Smooth muscle cell (in vitro differentiated cells): ENCODE results near the gene FBXL16. TPM values are rescaled to one million over a fixed set of nuclear protein-coding genes. Genes with fewer than 3 reads are reported as not detected.

Experiments used
- DNase-seq: peaks from one replicate; lab custom pipeline; 2025; ENCODE audit not compliant: unreplicated experiment; lab: John Stamatoyannopoulos, UW
- H2AFZ ChIP-seq: fragments of 200-600 bp; sonication (generic); 2 replicates; pipeline ENCODE4 v1.6.0; 2016; ENCODE audit warnings: antibody characterized with exemption, low read depth, mild to moderate bottlenecking
- H3F3A ChIP-seq: fragments of 200-600 bp; sonication (generic); 2 replicates; pipeline ENCODE4 v1.6.0; 2017; ENCODE audit warnings: antibody characterized with exemption, low read depth
- H3K27ac ChIP-seq: fragments of 200-600 bp; sonication (generic); 2 replicates; pipeline ENCODE4 v1.5.1; 2016; ENCODE audit warnings: low read depth, mild to moderate bottlenecking
- H3K27me3 ChIP-seq: fragments of 200-600 bp; sonication (generic); 2 replicates; pipeline ENCODE4 v1.6.1; 2016; ENCODE audit warnings: low read depth, mild to moderate bottlenecking
- H3K36me3 ChIP-seq: fragments of 200-600 bp; sonication (generic); 2 replicates; pipeline ENCODE4 v1.5.1; 2016; ENCODE audit warnings: low read depth
- H3K4me1 ChIP-seq: fragments of 200-600 bp; sonication (generic); 2 replicates; pipeline ENCODE4 v1.5.1; 2016; ENCODE audit warnings: low read depth
- H3K4me2 ChIP-seq: fragments of 200-600 bp; sonication (generic); 2 replicates; pipeline ENCODE4 v1.6.0; 2016; ENCODE audit warnings: mild to moderate bottlenecking
- H3K4me3 ChIP-seq: fragments of 200-600 bp; sonication (generic); 2 replicates; pipeline ENCODE4 v1.5.1; 2016; ENCODE audit warnings: mild to moderate bottlenecking
- H3K79me2 ChIP-seq: fragments of 200-600 bp; sonication (generic); 2 replicates; pipeline ENCODE4 v1.6.0; 2016; ENCODE audit warnings: low read depth, mild to moderate bottlenecking
- H3K9ac ChIP-seq: fragments of 200-600 bp; sonication (generic); 2 replicates; pipeline ENCODE4 v1.6.0; 2016; ENCODE audit warnings: low read depth
- H3K9me3 ChIP-seq: fragments of 200-600 bp; sonication (generic); replicated peaks from 2 replicates; pipeline ENCODE4 v1.5.1; 2016; ENCODE audit warnings: low read depth
- H4K20me1 ChIP-seq: fragments of 200-600 bp; sonication (generic); 2 replicates; pipeline ENCODE4 v1.6.0; 2016; ENCODE audit warnings: low read depth
- CTCF ChIP-seq: fragments of 200-600 bp; sonication (generic); IDR thresholded peaks from 2 replicates; pipeline ENCODE4 v1.5.1; 2017; ENCODE audit warnings: borderline replicate concordance, mild to moderate bottlenecking, antibody characterized with exemption; ENCODE audit not compliant: insufficient read depth, poor library complexity, severe bottlenecking
- WGBS: methylation state at CpG from one replicate; pipeline ENCODE4 v1.1.7; 2016; ENCODE audit warnings: low lambda C conversion rate; 5-methylcytosine and 5-hydroxymethylcytosine counted together
- polyA plus RNA-seq: library from polyadenylated mRNA; unstranded; fragments of >200 nt; fragmentation: Nextera tagmentation; extraction: Ambion mirVana; gene quantifications from 2 replicates; pipeline ENCODE4 v1.2.1, GENCODE V29; 2016
- total RNA-seq: library from RNA; depleted of rRNA; stranded (reverse); fragments of >200 nt; gene quantifications from 2 replicates; pipeline ENCODE4 v1.2.3, GENCODE V29; 2014

FBXL16 gene
- total and polyA plus RNA-seq, 2 experiments from 2014 or later, result 0.17 to 0.76 TPM

GRCh38 chr16:670485-671352, 34.9 kb downstream of the FBXL16 start:
- H4K20me1 ChIP-seq, result peaks cover 35% of the 10 kb centered on the region
- no peak overlapping the region for H3K4me2 ChIP-seq
- H3K4me3 ChIP-seq, result no peak overlapping the region
- H3K4me1 ChIP-seq, result peaks cover 11% of the 10 kb centered on the region
- H3K79me2 ChIP-seq, result peaks cover 22% of the 10 kb centered on the region
- TF ChIP-seq CTCF, result no peak
- 96% methylated on average over 52 of the region's 52 CpGs for WGBS
- no peaks in the 10 kb centered on the region for H3K9me3 ChIP-seq
- H3F3A ChIP-seq, result peaks cover 4% of the 10 kb centered on the region
- no peak overlapping the region for H3K27ac ChIP-seq
- no peaks in the 10 kb centered on the region for H3K36me3 ChIP-seq
- H3K27me3 ChIP-seq, result no peaks in the 10 kb centered on the region
- H2AFZ ChIP-seq, result no peak overlapping the region
- DNase-seq, result no peak
- H3K9ac ChIP-seq, result no peak overlapping the region

GRCh38 chr16:669666-670065, 35.9 kb downstream of the FBXL16 start:
- no peak overlapping the region for H3K9ac ChIP-seq
- H3K36me3 ChIP-seq, result no peaks in the 10 kb centered on the region
- no peak overlapping the region for H3K27ac ChIP-seq
- WGBS, result over 99% methylated on average over 13 of the region's 13 CpGs
- no peaks in the 10 kb centered on the region for H3K9me3 ChIP-seq
- H3F3A ChIP-seq, result peaks cover 4% of the 10 kb centered on the region
- TF ChIP-seq CTCF, result no peak
- peaks cover 29% of the 10 kb centered on the region for H4K20me1 ChIP-seq
- H3K79me2 ChIP-seq, result peaks cover 22% of the 10 kb centered on the region
- no peak overlapping the region for H3K4me3 ChIP-seq
- no peak overlapping the region for H2AFZ ChIP-seq
- no peaks in the 10 kb centered on the region for H3K27me3 ChIP-seq
- H3K4me1 ChIP-seq, result peaks cover 6% of the 10 kb centered on the region
- DNase-seq, result no peak
- no peak overlapping the region for H3K4me2 ChIP-seq

GRCh38 chr16:668519-669171, 37.0 kb downstream of the FBXL16 start:
- no peaks in the 10 kb centered on the region for H3K9me3 ChIP-seq
- H3K27ac ChIP-seq, result peak overlapping the region; percentile 8
- TF ChIP-seq CTCF, result no peak
- H4K20me1 ChIP-seq, result peaks cover 27% of the 10 kb centered on the region
- no peak for DNase-seq
- WGBS, result 22% methylated on average over 48 of the region's 50 CpGs
- no peak overlapping the region for H2AFZ ChIP-seq
- H3K4me2 ChIP-seq, result peak overlapping the region; percentile 99
- H3K9ac ChIP-seq, result peak overlapping the region; percentile 97
- no peaks in the 10 kb centered on the region for H3F3A ChIP-seq
- no peaks in the 10 kb centered on the region for H3K27me3 ChIP-seq
- H3K36me3 ChIP-seq, result no peaks in the 10 kb centered on the region
- H3K4me1 ChIP-seq, result peaks cover 6% of the 10 kb centered on the region
- peak overlapping the region; percentile 96 for H3K4me3 ChIP-seq
- peaks cover 22% of the 10 kb centered on the region for H3K79me2 ChIP-seq
